MCF 10A (cell line): ENCODE data around the gene SH3BGR. TPM values are rescaled to one million over a fixed set of nuclear protein-coding genes. Genes with fewer than 3 reads are reported as not detected.

Experiments
- BruUV-seq: library from RNA; stranded (reverse); fragments of 400-500 nt; replicated peaks from 2 replicates; lab custom pipeline; 2021; lab: Mats Ljungman, UMichigan
- CTCF ChIA-PET: fragments of 300-600 bp; sonication (Branson Sonifier 250); formaldehyde crosslinking; extraction: SDS; loops from one replicate; lab custom pipeline; 2021; ENCODE audit warnings: antibody characterized with exemption, inconsistent platforms; lab: Yijun Ruan, JAX
- POLR2A ChIA-PET: fragments of 300-600, 350-650 bp; sonication (Branson Sonifier 250); formaldehyde crosslinking; extraction: SDS; loops from one replicate; lab custom pipeline; 2020; ENCODE audit warnings: antibody characterized with exemption, inconsistent platforms; lab: Yijun Ruan, JAX
- DNase-seq: peaks from one replicate; pipeline ENCODE4 v3.0.0-alpha.2; 2018; ENCODE audit not compliant: unreplicated experiment
- H3K27ac Mint-ChIP-seq: one replicate; pipeline ENCODE4 v1.8.0; 2022; ENCODE audit warnings: mild to moderate bottlenecking, low read depth, mixed read lengths; ENCODE audit not compliant: unreplicated experiment
- H3K27me3 Mint-ChIP-seq: one replicate; pipeline ENCODE4 v1.8.0; 2022; ENCODE audit warnings: mixed read lengths; ENCODE audit not compliant: insufficient read depth, unreplicated experiment
- H3K36me3 Mint-ChIP-seq: one replicate; pipeline ENCODE4 v1.8.0; 2022; ENCODE audit warnings: mild to moderate bottlenecking, moderate library complexity, mixed read lengths; ENCODE audit not compliant: insufficient read depth, unreplicated experiment
- H3K4me1 Mint-ChIP-seq: one replicate; pipeline ENCODE4 v1.8.0; 2022; ENCODE audit warnings: mixed read lengths; ENCODE audit not compliant: insufficient read depth, unreplicated experiment
- H3K4me3 Mint-ChIP-seq: one replicate; pipeline ENCODE4 v1.8.0; 2022; ENCODE audit warnings: mild to moderate bottlenecking, moderate library complexity, mixed read lengths; ENCODE audit not compliant: unreplicated experiment
- H3K9me3 Mint-ChIP-seq: one replicate; pipeline ENCODE4 v1.8.0; 2022; ENCODE audit warnings: mixed read lengths; ENCODE audit not compliant: unreplicated experiment
- CTCF ChIP-seq: fragments of 200-600 bp; IDR thresholded peaks from one replicate; pipeline ENCODE4 v1.8.0; 2022; ENCODE audit warnings: antibody characterized with exemption, mild to moderate bottlenecking; ENCODE audit not compliant: unreplicated experiment
- intact Hi-C: fragments of 100-400 bp; cut with micrococcal nuclease; formaldehyde crosslinking; loops from 2 replicates; pipeline ENCODE4 v1.14.1; 2022
- total RNA-seq: library from RNA; stranded (reverse); gene quantifications from 2 replicates; pipeline ENCODE4 v1.2.3, GENCODE V29; 2022

SH3BGR gene
- total RNA-seq, 1 experiment from 2014 or later, result 11.3 TPM

- no peaks in the 10 kb centered on the region for H3K9me3 Mint-ChIP-seq
- ChIA-PET POLR2A (no interaction called here), CTCF (no interaction called here)
- no peak overlapping the region for H3K4me3 Mint-ChIP-seq
- no peak for DNase-seq
- no peak overlapping the region for H3K27ac Mint-ChIP-seq
- no TSS peak for BruUV-seq
- no peaks in the 10 kb centered on the region for H3K4me1 Mint-ChIP-seq
- H3K27me3 Mint-ChIP-seq, result no peaks in the 10 kb centered on the region
- no peak for TF ChIP-seq CTCF
- H3K36me3 Mint-ChIP-seq, result no peaks in the 10 kb centered on the region
- intact Hi-C loops, result no loop called here
Measured at GRCh38 chr21:39467746-39468145, 16.0 kb downstream of the SH3BGR start.

GRCh38 chr21:39468559-39468958, 16.8 kb downstream of the SH3BGR start:
- Mint-ChIP-seq H3K27ac (no peak overlapping the region), H3K4me3 (no peak overlapping the region), H3K4me1 (no peaks in the 10 kb centered on the region), H3K27me3 (no peaks in the 10 kb centered on the region), H3K9me3 (no peaks in the 10 kb centered on the region), H3K36me3 (no peaks in the 10 kb centered on the region)
- ChIA-PET POLR2A (interaction anchor here (0.7 kb wide), 1 partner anchor 13 kb away, joined by 4 read pairs; no protein-coding TSS in a partner anchor), CTCF (no interaction called here)
- no peak for DNase-seq
- no peak for TF ChIP-seq CTCF
- BruUV-seq, result no TSS peak
- intact Hi-C loops, result no loop called here

GRCh38 chr21:39471598-39471997, 19.8 kb downstream of the SH3BGR start:
- no peaks in the 10 kb centered on the region for H3K9me3 Mint-ChIP-seq
- no peaks in the 10 kb centered on the region for H3K27me3 Mint-ChIP-seq
- no peak for TF ChIP-seq CTCF
- BruUV-seq, result no TSS peak
- H3K36me3 Mint-ChIP-seq, result no peaks in the 10 kb centered on the region
- H3K4me3 Mint-ChIP-seq, result no peak overlapping the region
- ChIA-PET CTCF (interaction anchor here (0.6 kb wide), 2 partner anchors 338 to 1558 kb away, joined by 3 to 4 read pairs; no protein-coding TSS in a partner anchor), POLR2A (interaction anchor here (0.6 to 1.0 kb wide), 2 partner anchors 22 to 195 kb away, joined by 3 to 4 read pairs; no protein-coding TSS in a partner anchor)
- no peak overlapping the region for H3K27ac Mint-ChIP-seq
- intact Hi-C loops, result no loop called here
- H3K4me1 Mint-ChIP-seq, result no peaks in the 10 kb centered on the region
- DNase-seq, result no peak

GRCh38 chr21:39472786-39473185, 21.0 kb downstream of the SH3BGR start:
- ChIA-PET POLR2A (no interaction called here), CTCF (interaction anchor here (1.0 kb wide), 1 partner anchor 30 kb away, joined by 3 read pairs; no protein-coding TSS in a partner anchor)
- Mint-ChIP-seq H3K27ac (no peak overlapping the region), H3K27me3 (no peaks in the 10 kb centered on the region), H3K9me3 (no peaks in the 10 kb centered on the region), H3K4me1 (no peaks in the 10 kb centered on the region), H3K36me3 (no peaks in the 10 kb centered on the region), H3K4me3 (no peak overlapping the region)
- no peak for TF ChIP-seq CTCF
- no peak for DNase-seq
- intact Hi-C loops, result no loop called here
- no TSS peak for BruUV-seq
